AG09319 (cell line): ENCODE results near the gene AEBP2.
"Not testable (repeated sequence)": the region's sequence is repeated elsewhere in the genome, so short reads cannot be mapped to it uniquely, and the experiment has no call there.

Experiments used
- DNase-seq: peaks from one replicate; pipeline ENCODE4 v3.0.0-alpha.2; 2010; ENCODE audit warnings: low read depth; ENCODE audit errors: extremely low read depth
- TF ChIP-seq, protein P1 (sequence below): IDR thresholded peaks from 2 replicates; pipeline ENCODE4 v1.5.1; 2011; ENCODE audit warnings: low read depth, mild to moderate bottlenecking, inconsistent platforms, low read length, moderate library complexity

AEBP2 gene, protein sequence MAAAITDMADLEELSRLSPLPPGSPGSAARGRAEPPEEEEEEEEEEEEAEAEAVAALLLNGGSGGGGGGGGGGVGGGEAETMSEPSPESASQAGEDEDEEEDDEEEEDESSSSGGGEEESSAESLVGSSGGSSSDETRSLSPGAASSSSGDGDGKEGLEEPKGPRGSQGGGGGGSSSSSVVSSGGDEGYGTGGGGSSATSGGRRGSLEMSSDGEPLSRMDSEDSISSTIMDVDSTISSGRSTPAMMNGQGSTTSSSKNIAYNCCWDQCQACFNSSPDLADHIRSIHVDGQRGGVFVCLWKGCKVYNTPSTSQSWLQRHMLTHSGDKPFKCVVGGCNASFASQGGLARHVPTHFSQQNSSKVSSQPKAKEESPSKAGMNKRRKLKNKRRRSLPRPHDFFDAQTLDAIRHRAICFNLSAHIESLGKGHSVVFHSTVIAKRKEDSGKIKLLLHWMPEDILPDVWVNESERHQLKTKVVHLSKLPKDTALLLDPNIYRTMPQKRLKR

DNA sequence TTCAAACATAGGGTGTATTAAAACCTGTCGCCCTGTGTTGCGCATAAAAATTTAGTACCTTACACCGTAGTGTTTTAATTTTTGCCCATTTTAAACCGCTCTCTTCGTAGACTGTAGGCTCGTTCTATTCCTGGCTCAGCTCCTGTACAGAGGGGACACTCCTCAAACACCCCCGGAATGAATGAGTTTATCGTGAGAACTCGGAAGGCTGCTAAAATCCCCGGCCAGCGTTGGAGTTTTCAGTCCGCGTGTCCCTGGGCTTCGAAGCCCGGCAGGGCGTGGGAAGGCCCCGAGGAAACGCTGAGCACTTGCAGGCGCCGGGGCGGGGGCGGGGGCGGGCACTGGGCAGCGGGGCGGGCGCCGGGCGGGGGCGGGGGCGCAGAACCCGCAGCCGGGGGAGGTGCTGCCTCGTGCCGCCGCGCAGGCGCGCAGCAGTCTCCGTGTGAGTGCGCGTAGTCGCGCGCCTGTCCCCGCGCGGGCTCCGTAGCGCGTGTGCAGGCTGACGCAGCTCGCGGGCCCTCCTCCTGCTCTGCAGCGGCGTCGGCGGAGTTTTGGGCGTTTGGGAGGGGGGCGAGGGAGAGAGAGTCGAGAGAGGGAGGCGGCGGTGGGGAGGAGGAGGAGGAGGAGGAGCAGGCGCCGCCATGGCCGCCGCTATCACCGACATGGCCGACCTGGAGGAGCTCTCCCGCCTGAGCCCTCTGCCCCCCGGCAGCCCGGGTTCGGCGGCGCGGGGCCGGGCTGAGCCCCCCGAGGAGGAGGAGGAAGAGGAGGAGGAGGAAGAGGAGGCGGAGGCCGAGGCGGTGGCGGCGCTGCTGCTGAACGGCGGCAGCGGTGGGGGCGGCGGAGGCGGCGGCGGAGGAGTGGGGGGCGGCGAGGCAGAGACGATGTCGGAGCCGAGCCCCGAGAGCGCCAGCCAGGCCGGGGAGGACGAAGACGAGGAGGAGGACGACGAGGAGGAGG is at the start of gene AEBP2:
TSS of gene AEBP2 (plus strand) at position 434 of the 960 bp plus-strand sequence. CDS start at position 642, 208 bp downstream.
- DNase-seq: peak; percentile 91
- TF ChIP-seq, protein P1, sequence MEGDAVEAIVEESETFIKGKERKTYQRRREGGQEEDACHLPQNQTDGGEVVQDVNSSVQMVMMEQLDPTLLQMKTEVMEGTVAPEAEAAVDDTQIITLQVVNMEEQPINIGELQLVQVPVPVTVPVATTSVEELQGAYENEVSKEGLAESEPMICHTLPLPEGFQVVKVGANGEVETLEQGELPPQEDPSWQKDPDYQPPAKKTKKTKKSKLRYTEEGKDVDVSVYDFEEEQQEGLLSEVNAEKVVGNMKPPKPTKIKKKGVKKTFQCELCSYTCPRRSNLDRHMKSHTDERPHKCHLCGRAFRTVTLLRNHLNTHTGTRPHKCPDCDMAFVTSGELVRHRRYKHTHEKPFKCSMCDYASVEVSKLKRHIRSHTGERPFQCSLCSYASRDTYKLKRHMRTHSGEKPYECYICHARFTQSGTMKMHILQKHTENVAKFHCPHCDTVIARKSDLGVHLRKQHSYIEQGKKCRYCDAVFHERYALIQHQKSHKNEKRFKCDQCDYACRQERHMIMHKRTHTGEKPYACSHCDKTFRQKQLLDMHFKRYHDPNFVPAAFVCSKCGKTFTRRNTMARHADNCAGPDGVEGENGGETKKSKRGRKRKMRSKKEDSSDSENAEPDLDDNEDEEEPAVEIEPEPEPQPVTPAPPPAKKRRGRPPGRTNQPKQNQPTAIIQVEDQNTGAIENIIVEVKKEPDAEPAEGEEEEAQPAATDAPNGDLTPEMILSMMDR: no peak

DNA sequence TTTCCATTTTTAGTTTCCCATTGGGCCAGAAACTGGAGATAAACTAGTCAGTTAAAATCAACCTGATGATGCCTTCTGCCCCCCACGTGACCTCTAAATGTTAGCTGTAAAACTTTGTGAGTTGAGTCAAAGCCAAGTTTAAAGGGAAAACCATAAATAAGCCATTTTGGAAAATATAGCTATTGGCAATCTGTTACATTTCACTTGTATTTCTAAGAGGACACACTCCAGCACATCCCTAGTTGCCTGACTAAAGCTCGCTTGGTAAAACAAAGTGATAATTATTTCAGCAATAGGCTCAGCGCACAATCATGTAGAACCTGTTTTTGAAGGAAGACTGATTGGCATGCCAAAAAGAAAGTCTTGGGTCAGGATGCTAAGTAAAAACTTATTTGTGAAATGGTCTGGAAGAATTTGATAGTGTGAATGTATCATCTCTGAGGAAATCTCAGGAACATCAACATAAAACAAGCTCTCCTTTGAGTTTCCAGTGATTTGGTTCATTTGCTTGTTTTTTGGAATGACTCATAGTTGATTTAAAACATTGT is 49.2 kb upstream of the AEBP2 start:
- TF ChIP-seq, protein P1: no peak
- no peak for DNase-seq

DNA sequence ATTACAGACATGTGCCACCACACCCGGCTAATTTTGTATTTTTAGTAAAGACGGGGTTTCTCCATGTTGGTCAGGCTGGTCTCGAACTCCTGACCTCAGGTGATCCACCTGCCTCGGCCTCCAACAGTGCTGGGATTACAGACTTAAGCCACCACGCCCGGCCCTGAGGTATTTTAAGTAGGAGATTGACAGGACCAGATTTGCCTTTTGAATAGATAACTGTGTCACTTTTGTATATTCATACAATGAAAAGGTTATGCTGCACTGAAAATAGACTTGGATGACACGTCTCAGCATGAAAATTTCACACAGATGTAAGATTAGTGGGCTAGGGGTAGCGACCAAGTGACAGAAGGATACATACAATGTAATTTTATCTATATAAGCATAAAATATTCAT is 46.6 kb upstream of the AEBP2 start:
- not testable (repeated sequence) for DNase-seq

DNA sequence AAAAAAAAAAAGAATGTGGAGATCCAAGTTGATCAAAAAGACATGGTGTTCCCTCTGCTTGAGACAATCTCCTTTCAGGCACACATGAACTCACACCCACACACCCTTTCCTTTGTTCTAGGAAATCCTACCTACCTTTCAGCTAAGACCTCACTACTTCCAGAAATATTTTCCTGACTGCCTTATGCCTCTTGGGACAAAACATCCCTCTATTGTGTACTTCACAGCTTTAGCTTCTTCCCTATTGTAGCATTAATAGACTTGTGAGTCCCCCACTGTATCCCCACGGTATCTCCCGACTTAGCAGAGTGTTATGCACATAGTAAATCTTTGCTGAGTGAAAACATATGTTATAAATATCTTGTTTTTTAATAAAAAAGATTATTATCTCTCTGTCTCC is 44.9 kb upstream of the AEBP2 start:
- TF ChIP-seq, protein P1: no peak
- DNase-seq: no peak

DNA sequence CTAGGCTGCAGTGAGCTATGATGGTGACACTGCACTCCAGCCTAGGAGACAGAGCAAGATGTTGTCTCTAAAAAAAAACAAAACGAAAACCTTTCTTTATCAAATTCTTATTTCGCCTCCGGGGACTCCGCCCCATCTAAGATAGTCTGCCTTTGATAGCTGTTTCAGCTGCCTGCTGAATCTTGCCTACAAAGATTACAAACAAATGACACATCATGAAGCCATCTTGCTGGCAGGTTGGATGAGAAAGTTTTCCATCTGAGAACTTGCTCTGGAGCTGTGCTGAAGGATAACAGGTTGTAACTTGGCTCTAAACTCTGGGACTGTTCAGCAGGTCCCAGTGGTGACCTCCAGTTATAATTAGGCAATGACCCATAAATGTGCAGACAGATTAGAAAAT is 41.8 kb upstream of the AEBP2 start:
- no peak for DNase-seq
- TF ChIP-seq, protein P1: no peak

DNA sequence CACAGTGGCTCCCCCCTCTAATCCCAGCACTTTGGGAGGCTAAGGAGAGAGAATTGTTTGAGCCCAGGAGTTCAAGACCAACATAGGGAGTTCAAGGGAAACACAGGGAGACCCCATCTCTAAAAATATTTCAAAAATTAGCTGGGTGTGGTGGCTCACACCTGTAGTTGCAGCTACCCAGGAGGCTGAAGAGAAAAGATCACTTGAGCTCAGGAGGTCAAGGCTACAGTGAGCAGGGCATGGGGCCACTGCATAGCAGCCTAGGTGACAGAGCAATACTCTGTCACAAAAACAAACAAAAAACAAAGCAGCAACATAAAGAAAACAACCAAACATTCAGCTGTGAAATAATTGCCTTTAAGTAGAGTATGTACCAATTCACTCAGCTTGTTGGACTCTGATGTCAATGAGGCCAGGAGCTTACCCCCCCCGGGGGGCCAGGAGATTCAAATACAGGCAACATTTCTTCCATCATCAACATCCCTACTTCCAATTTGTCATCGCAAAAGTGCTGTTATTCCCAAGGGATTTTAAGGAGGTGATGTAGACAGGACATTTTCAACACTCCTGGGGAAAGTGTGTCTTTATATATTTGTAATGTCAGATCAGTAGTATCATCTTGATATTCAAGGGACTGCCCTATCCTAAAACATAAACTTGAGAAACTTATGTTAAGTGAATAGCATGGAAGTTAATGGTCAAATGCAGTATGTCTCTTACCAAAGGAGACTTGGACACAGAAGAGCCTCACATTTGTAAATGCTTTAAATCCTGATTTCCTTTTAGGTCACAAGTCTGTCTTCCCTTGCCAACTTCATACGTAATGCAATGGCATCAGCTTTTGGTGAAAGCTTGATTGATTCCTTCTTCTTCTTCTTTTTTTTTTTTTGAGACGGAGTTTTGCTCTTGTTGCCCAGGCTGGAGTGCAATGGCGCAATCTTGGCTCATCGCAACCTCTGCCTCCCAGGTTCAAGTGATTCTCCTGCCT is 40.6 kb upstream of the AEBP2 start:
- TF ChIP-seq, protein P1: no peak
- no peak for DNase-seq

DNA sequence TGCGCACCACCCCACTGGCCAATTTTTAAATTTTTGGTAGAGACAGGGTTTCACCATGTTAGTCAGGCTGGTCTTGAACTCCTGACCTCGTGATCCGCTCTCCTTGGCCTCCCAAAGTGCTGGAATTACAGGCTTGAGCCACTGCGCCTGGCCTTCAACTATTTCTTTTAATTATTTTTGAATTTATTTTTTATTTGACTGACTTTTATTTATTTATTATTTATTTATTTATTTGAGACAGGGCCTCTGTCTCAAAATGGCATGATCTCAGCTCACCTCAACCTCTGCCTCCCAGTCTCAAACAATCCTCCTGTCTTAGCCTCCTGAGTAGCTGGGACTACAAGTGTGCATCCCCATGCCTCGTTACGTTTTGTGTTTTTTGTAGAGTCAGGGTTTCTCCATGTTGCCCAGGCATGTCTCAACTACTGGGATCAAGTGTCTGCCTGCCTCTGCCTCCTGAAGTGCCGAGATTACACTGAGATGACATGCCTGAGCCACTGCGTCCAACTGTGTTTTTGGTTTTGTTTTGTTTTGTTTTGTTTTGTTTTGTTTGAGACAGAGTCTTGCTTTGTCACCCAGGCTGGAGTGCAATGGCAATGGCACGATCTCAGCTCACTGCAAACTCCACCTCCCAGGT is 38.5 kb upstream of the AEBP2 start:
- DNase-seq: not testable (repeated sequence)
